Measurements from ENCODE around the gene TRPM2. TPM values are rescaled to one million over a fixed set of nuclear protein-coding genes. Genes with fewer than 3 reads are reported as not detected.

Gene TRPM2
- total RNA-seq, 1 donor from 2014 or later = 0.52 TPM

- TF ChIP-seq CTCF (conservative IDR thresholded peaks at IDR 0.05; ENCODE audit: low read depth, low read length) = no peak
Observed at GRCh38 chr21:44428281-44428960, 75.0 kb downstream of the TRPM2 start.

GRCh38 chr21:44429894-44430293 is 76.5 kb downstream of the TRPM2 start:
- DNase-seq (ENCODE audit: low read depth) = no peak
- no peak overlapping the region for H3K4me3 ChIP-seq (ENCODE audit: low read depth, low read length)
- TF ChIP-seq CTCF (conservative IDR thresholded peaks at IDR 0.05; ENCODE audit: low read depth, low read length) = no peak

More at GRCh38 chr21:44428281-44428960, 75.0 kb downstream of the TRPM2 start:
- no peak for DNase-seq (ENCODE audit: low read depth)
- H3K4me3 ChIP-seq (ENCODE audit: low read depth, low read length) = no peak overlapping the region

GRCh38 chr21:44431300-44431699 is 77.9 kb downstream of the TRPM2 start:
- no peak for DNase-seq (ENCODE audit: low read depth)
- no peak for TF ChIP-seq CTCF (conservative IDR thresholded peaks at IDR 0.05; ENCODE audit: low read depth, low read length)
- no peak overlapping the region for H3K4me3 ChIP-seq (ENCODE audit: low read depth, low read length)

- TF ChIP-seq CTCF (conservative IDR thresholded peaks at IDR 0.05; ENCODE audit: low read depth, low read length) = no peak
- DNase-seq (ENCODE audit: low read depth) = no peak
- H3K4me3 ChIP-seq (ENCODE audit: low read depth, low read length) = no peak overlapping the region
Observed at GRCh38 chr21:44432841-44433790, 79.7 kb downstream of the TRPM2 start.

- no peak for DNase-seq (ENCODE audit: low read depth)
- TF ChIP-seq CTCF (conservative IDR thresholded peaks at IDR 0.05; ENCODE audit: low read depth, low read length) = no peak
- no peak overlapping the region for H3K4me3 ChIP-seq (ENCODE audit: low read depth, low read length)
Observed at GRCh38 chr21:44433791-44434567, 80.6 kb downstream of the TRPM2 start.

GRCh38 chr21:44434568-44434925 is 81.1 kb downstream of the TRPM2 start:
- TF ChIP-seq CTCF (conservative IDR thresholded peaks at IDR 0.05; ENCODE audit: low read depth, low read length) = no peak
- H3K4me3 ChIP-seq (ENCODE audit: low read depth, low read length) = no peak overlapping the region
- DNase-seq (ENCODE audit: low read depth) = no peak

All from epithelial cell of proximal tubule (primary cell).